GM19025 (cell line): ENCODE measurements around the gene ANO4.

Experiments
- ATAC-seq: cut with Tn5 transposase; IDR thresholded peaks from one replicate; pipeline ENCODE4 v1.9.1; 2021; ENCODE audit warnings: mild to moderate bottlenecking, low read depth, moderate library complexity; ENCODE audit not compliant: unreplicated experiment

Gene ANO4

DNA sequence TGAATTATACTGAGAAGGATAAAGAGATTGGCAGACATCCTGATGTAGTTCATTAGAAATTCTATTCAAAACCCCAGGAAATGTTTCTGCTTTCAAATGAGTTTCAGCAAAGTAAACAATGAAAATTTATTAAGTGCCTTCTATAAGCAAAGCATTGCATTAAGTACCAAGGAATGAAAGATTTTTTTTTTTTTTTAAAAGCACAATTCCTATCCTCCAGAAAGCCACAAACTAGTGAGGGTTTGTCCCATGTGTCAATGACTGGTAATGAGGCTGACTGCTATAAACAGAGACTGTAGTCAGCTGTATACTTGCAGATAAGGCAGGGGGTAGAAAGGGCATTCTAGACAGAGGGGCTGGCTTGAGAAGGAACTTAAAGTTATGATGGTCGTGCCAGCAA, 6.7 kb downstream of the ANO4 start:
- no peak for ATAC-seq

DNA sequence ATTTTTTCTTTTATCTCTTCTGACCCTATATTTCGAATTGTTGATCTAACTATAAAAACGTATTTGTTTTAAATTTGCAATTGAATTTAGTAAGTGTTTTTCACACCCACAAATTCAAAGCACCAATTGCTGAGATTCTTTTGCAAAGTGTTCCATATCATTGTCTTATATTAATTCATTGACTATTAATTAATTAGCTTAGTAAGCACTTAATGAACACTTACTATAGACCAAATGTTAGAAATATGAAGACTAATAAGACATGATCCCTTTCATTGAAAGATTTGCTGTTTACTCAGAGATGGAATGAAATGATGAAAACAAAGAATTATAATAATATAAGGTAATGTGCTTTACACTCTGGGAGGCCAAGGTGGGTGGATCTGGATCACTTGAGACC, 14.2 kb downstream of the ANO4 start:
- ATAC-seq = no peak

- no peak for ATAC-seq
Observed at GRCh38 chr12:100820314-100820713, 25.7 kb downstream of the ANO4 start.

DNA sequence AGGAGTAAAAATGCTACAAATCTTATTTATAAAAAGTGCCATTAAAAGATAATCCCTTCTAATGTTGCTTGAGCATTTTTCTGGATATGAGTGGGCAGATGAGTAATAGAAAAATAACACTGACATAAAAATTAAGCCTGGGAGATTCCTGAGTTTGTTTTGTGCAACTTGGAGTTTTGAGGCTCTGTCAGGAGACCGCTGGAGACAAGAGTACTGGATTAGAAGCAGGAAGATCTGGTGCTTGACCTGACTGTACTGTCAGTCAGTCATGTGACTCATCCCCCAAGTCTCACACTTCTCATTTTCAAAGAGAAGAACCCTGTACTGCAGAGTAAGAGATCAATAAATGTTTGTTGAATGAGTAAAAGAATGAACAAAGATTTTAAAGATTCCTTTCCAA, 29.4 kb downstream of the ANO4 start:
- no peak for ATAC-seq

- ATAC-seq = no peak
Observed at GRCh38 chr12:100824476-100824875, 29.9 kb downstream of the ANO4 start.

- no peak for ATAC-seq
Observed at GRCh38 chr12:100826323-100826722, 31.7 kb downstream of the ANO4 start.

- ATAC-seq = no peak
Observed at GRCh38 chr12:100827901-100828520, 33.4 kb downstream of the ANO4 start.

DNA sequence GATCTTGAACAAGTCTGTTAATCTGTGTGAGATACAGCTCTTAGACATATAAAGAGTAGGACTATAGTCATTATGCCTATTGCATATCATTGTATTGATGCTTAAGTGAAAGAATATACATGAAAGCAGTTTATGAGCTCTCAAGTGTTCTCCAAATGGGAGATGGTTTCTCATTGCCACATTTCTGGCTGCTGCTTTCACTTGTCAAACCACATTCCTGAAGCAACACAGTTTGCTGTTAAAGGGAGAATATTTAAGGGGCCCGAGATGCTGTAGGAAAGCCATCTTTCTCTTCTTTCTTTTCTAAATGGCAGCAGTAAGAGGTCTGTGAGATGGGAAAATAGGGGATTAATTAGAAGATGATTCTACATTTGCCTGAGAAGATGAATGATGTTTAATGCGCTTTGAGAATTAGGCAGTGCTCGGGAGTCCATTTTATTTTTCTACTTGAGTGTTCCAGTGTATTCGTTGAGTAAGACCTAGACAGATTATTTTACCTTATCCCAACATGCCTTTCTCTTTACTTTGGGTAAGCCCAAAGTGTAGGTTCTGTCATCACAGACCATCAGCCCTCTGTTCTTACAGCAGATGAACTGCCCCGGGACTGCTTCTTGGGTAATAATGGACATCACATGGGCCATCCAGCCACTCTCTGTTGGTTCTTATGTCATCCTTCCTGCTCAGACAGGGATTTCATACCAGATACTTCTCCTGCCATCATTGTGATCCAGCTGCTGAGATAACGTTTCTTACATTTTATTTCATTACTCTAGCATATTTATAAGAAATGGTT, 35.6 kb downstream of the ANO4 start:
- no peak for ATAC-seq

- ATAC-seq = no peak
Observed at GRCh38 chr12:100833282-100833681, 38.7 kb downstream of the ANO4 start.

DNA sequence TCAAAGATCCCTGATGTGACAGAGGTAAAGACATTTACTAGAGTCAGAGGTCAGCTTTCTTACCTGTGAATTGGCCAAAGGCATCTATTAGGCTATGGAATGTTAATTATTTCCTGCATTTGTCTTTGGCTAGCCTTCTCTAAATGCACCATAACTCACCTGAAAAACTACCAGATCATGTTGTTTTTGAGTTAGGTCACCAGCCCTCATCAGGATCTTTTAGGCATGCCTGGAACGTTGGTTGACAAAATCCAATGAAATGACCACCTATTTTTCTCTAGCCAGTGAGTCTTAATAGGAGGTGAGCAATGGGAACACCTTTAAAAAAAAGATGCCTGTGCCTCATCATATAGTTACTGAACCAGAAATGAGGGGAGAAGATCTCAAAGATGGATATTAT, 46.2 kb downstream of the ANO4 start:
- ATAC-seq = no peak

DNA sequence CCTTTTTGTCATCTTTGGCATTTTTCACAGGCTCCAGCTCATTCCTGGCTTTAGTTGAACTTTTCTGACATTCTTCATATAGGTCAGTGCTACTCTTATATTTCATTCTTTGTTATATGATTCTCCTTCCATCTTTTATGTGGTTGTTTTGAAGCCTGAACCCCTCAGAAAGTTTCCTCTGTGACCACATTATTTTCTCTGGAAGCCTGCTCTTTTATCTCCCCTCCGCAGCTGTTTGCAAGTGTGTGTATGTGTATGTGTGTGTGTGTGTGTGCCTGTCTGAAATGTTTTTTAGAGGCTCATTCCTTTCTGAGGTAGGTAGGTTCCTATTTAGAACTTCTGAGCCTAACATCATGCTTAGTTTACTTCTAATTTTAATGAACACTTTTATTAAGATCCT, 47.6 kb downstream of the ANO4 start:
- no peak for ATAC-seq

- no peak for ATAC-seq
Observed at GRCh38 chr12:100843061-100843460, 48.5 kb downstream of the ANO4 start.

DNA sequence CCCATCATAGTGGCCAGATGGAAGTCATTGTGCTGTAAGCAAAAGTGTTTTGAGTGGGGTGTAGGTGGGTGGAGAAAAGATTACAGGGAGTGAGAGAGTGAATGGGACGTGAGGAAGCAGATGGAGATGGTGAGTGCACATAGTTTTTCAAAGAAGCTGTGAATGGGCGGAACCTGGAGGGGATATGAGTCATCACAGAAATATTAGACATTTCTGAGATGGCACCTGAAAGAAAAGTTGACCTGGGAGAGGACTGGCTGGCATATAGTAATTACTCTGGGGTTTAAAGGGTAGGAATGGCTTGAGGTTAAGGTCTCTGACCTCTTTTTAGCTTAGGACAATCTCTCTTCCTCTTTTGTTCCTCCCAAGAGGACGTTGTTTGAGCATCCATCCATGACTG, 50.5 kb downstream of the ANO4 start:
- ATAC-seq = no peak

- no peak for ATAC-seq
Observed at GRCh38 chr12:100851637-100852036, 57.1 kb downstream of the ANO4 start.

DNA sequence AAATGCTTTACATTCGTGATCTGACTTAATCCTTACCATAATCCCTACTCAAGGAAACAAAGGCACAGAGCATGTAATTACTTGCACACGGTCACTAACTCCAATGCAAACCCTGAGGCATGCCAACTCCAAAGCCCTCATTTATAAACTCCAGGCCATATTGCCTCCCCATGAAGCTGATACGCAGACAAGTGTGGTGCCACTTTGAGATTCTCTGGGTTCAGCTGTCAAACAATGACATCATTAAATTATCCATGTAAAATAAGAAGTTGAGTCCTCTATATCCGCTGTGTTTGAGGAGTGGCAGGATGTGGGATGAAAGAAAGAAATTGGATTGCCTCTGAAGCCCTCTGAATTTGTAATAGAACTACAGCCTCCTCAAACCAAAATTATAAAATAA, 62.8 kb downstream of the ANO4 start:
- no peak for ATAC-seq

DNA sequence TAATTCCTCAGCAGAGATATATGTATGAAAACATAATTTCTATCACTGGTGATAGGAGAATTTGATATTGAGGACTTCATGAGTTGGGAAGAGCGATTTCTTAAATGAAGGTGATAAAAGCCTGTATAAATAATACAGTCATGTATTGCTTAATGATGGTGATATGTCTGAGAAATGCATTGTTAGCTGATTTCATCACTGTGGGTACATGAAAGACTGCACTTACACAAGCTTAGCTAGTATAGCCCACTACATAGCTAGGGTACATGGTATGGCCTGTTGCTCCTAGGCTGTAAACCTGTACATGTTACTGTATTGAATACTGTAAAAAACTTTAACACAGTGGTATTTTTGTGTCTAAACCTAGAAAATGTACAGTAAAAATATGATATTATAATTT, 63.4 kb downstream of the ANO4 start:
- ATAC-seq = no peak

GRCh38 chr12:100858656-100859055, 64.1 kb downstream of the ANO4 start:
- no peak for ATAC-seq

DNA sequence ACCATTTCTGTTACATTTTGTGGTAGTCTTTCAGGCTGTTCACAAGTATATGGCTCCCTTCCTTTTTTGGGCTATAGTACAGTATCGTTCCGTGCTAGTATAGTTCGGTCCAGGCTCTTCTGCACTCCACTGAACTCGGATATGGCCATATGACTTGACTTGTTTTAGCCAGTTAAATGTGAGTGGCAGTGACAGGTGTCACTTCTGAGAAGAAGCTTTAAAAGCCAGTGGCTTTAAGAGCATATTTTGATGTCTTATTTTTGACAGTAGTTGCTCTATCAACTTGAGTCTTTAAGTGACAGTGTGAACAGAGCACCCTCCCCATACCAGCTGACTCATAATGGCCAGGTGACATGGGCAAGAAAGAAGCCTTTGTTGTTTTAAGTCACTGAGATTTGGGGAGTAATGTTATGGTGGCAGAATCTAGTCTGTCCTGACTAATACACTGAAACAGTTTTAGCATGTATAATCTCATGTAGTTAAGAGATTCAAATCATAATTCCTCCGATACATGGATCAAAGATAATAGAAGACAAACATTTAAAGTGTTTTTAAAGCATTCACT, 64.6 kb downstream of the ANO4 start:
- no peak for ATAC-seq

GRCh38 chr12:100860611-100861010, 66.0 kb downstream of the ANO4 start:
- ATAC-seq = no peak

- ATAC-seq = no peak
Observed at GRCh38 chr12:100862676-100863075, 68.1 kb downstream of the ANO4 start.

DNA sequence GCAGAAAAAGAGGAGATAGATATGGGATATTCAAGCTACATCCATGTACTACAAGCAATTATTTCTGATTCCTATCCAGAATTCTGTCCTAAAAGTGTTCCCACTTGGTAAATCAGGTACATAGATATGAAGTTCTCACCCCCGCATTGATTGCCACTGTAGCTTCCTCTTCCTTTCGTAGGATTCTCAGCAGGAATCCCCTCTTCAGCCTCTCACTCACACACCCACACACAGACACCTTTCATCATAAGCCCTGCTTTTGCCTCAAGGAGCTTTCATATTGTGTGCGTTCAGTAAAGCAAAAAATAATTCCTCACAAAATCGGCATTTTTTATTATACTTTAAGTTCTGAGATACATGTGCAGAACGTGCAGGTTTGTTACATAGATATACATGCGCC, 69.8 kb downstream of the ANO4 start:
- no peak for ATAC-seq
